Endothelial cell of umbilical vein (primary cell): ENCODE results near the gene ATN1. TPM values are rescaled to one million over a fixed set of nuclear protein-coding genes. Genes with fewer than 3 reads are reported as not detected.

Source experiments
- BruUV-seq: library from RNA; stranded (reverse); fragments of 400-500 nt; replicated peaks from 2 replicates; lab custom pipeline; 2021; lab: Mats Ljungman, UMichigan
- CTCF ChIA-PET: fragments of 300-600, 350-600 bp; sonication (Branson Sonifier 250); formaldehyde crosslinking; loops from one replicate; lab custom pipeline; 2021; ENCODE audit warnings: antibody characterized with exemption, inconsistent platforms; lab: Charles Lee
- POLR2A ChIA-PET: fragments of 300-600, 350-600 bp; sonication (Branson Sonifier 250); formaldehyde crosslinking; loops from one replicate; lab custom pipeline; 2021; ENCODE audit warnings: antibody characterized with exemption, inconsistent platforms; lab: Charles Lee
- DNase-seq: peaks from one replicate; pipeline ENCODE4 v3.0.0-alpha.2; 2011; ENCODE audit warnings: low read depth, low spot score
- FAIRE-seq: peaks from 2 replicates; lab custom pipeline; 2011; peaks lifted over from hg19 to GRCh38; lab: Jason Lieb, UNC
- H2AFZ ChIP-seq: 2 replicates; pipeline ENCODE4 v1.6.0; 2012; ENCODE audit warnings: low read depth, low read length, control low read depth, inconsistent platforms
- H3K27ac ChIP-seq: 2 replicates; pipeline ENCODE4 v1.5.1; 2011; ENCODE audit warnings: low read depth, mild to moderate bottlenecking, control low read depth, low read length, moderate library complexity; ENCODE audit not compliant: insufficient read depth
- H3K27me3 ChIP-seq, 2 experiments: 2 replicates each; pipeline versions ENCODE4 v1.6.0 to v1.6.1; 2011; ENCODE audit warnings: low read length in 2 of 2, mixed read lengths in 1 of 2; ENCODE audit not compliant: control insufficient read depth in 2 of 2, insufficient read depth in 2 of 2
- H3K36me3 ChIP-seq, 2 experiments: 2 replicates in 1 of 2; 3 replicates in 1 of 2; pipeline ENCODE4 v1.5.1; 2011; ENCODE audit warnings: low read length in 2 of 2, mild to moderate bottlenecking in 1 of 2, moderate library complexity in 1 of 2; ENCODE audit not compliant: control insufficient read depth in 2 of 2, insufficient read depth in 2 of 2; ENCODE audit errors: extremely low read depth in 1 of 2
- H3K4me1 ChIP-seq: 3 replicates; pipeline ENCODE4 v1.5.1; 2011; ENCODE audit warnings: mild to moderate bottlenecking, low read length; ENCODE audit not compliant: control insufficient read depth, insufficient read depth; ENCODE audit errors: extremely low read depth
- H3K4me2 ChIP-seq: 2 replicates; pipeline ENCODE4 v1.6.1; 2011; ENCODE audit warnings: low read length, control low read depth, mixed read lengths; ENCODE audit not compliant: insufficient read depth
- H3K4me3 ChIP-seq, 3 experiments: fragments of 200-600 bp in 1 of 3; sonication (generic), shearing (Covaris generic) in 1 of 3; replicated peaks in 1 of 3; 2 replicates each; pipeline ENCODE4 v1.5.1; 2011 to 2016; ENCODE audit warnings: control low read depth in 3 of 3, low read length in 3 of 3, mild to moderate bottlenecking in 2 of 3, inconsistent platforms in 1 of 3, low read depth in 1 of 3, moderate library complexity in 1 of 3; ENCODE audit not compliant: insufficient read depth in 1 of 3
- H3K79me2 ChIP-seq: 2 replicates; pipeline ENCODE4 v1.6.0; 2012; ENCODE audit warnings: low read length, inconsistent platforms; ENCODE audit not compliant: control insufficient read depth, insufficient read depth
- H3K9ac ChIP-seq: replicated peaks from 2 replicates; pipeline ENCODE3; 2011; ENCODE audit warnings: low read length, control low read depth; ENCODE audit not compliant: insufficient read depth; ENCODE audit errors: extremely low read depth
- H3K9me1 ChIP-seq: replicated peaks from 3 replicates; pipeline ENCODE4 v1.6.0; 2011; ENCODE audit warnings: mild to moderate bottlenecking, low read length; ENCODE audit not compliant: control insufficient read depth, insufficient read depth; ENCODE audit errors: extremely low read depth
- H3K9me3 ChIP-seq: replicated peaks from 2 replicates; pipeline ENCODE4 v1.5.1; 2012; ENCODE audit warnings: low read length, inconsistent platforms; ENCODE audit not compliant: control insufficient read depth, insufficient read depth
- H4K20me1 ChIP-seq: replicated peaks from 2 replicates; pipeline ENCODE3; 2011; ENCODE audit warnings: mild to moderate bottlenecking, low read length; ENCODE audit not compliant: control insufficient read depth, insufficient read depth; ENCODE audit errors: extremely low read depth
- CTCF ChIP-seq, 2 donors: IDR thresholded peaks; 1 replicate in 1 of 2; 2 replicates in 1 of 2; pipeline ENCODE4 v1.5.1; 2011; ENCODE audit warnings: low read length in 2 of 2, mild to moderate bottlenecking in 2 of 2, moderate library complexity in 2 of 2, control low read depth in 1 of 2, inconsistent platforms in 1 of 2, low read depth in 1 of 2; ENCODE audit not compliant: insufficient read depth in 1 of 2; ENCODE audit errors: extremely low read depth in 1 of 2
- EZH2 ChIP-seq: IDR thresholded peaks from 2 replicates; pipeline ENCODE4 v1.6.1; 2012; ENCODE audit warnings: borderline replicate concordance, low read depth, mild to moderate bottlenecking, moderate library complexity, low read length, inconsistent platforms; ENCODE audit not compliant: severe bottlenecking
- FOS ChIP-seq: IDR thresholded peaks from 2 replicates; pipeline ENCODE4 v1.6.1; 2011; ENCODE audit warnings: mild to moderate bottlenecking, low read length, moderate library complexity, borderline replicate concordance; ENCODE audit not compliant: insufficient read depth
- GATA2 ChIP-seq: IDR thresholded peaks from 2 replicates; pipeline ENCODE4 v1.7.0; 2011; ENCODE audit warnings: low read depth, mild to moderate bottlenecking, moderate library complexity, mixed read lengths, low read length; ENCODE audit not compliant: insufficient read length, insufficient read depth
- JUN ChIP-seq: IDR thresholded peaks from 2 replicates; pipeline ENCODE4 v1.6.1; 2011; ENCODE audit warnings: borderline replicate concordance, low read depth; ENCODE audit not compliant: insufficient read length, insufficient read depth
- MYC ChIP-seq: IDR thresholded peaks from one replicate; pipeline ENCODE4 v1.6.1; 2011; ENCODE audit warnings: mild to moderate bottlenecking, low read depth, low read length
- POLR2A ChIP-seq: IDR thresholded peaks from 2 replicates; pipeline ENCODE4 v1.6.1; 2012; ENCODE audit warnings: low read depth, mild to moderate bottlenecking, control low read depth, low read length
- POLR2AphosphoS5 ChIP-seq: IDR thresholded peaks from 2 replicates; pipeline ENCODE4 v1.6.1; 2012; ENCODE audit warnings: low read depth, mild to moderate bottlenecking, control low read depth, low read length, moderate library complexity; ENCODE audit not compliant: insufficient read depth
- dilution Hi-C: fragments of 300-500 bp; cut with MboI; formaldehyde crosslinking; loops from one replicate; pipeline ENCODE4 v1.15.0; 2019; ENCODE audit warnings: low sequenced_read_pairs; ENCODE audit not compliant: extremely low pct_ligation_motif_present
- intact Hi-C: fragments of 100-400 bp; cut with micrococcal nuclease; formaldehyde crosslinking; loops from one replicate; pipeline ENCODE4 v1.10.0; 2022
- polyA plus RNA-seq, 4 experiments: library from polyadenylated mRNA; depleted of rRNA in 3 of 4; stranded (reverse) in 3 of 4; unstranded in 1 of 4; fragments of >200 nt; gene quantifications; 2 replicates each; pipeline versions ENCODE4 v1.2.1 to v1.2.3, GENCODE V29; 2011 to 2012; ENCODE audit warnings: missing spikeins in 1 of 4
- total RNA-seq: library from RNA; stranded (reverse); gene quantifications from 2 replicates; pipeline ENCODE4 v1.2.3, GENCODE V29; 2021
- TF ChIP-seq, protein P1 (sequence below): IDR thresholded peaks from 2 replicates; pipeline ENCODE4 v1.6.1; 2011; ENCODE audit not compliant: insufficient read depth, insufficient read length

The ATN1 gene
- total and polyA plus RNA-seq, 2 donors (not counting 3 experiments of a cell fraction or from before 2014, with no cell fraction given): 46.4 to 117 TPM

DNA sequence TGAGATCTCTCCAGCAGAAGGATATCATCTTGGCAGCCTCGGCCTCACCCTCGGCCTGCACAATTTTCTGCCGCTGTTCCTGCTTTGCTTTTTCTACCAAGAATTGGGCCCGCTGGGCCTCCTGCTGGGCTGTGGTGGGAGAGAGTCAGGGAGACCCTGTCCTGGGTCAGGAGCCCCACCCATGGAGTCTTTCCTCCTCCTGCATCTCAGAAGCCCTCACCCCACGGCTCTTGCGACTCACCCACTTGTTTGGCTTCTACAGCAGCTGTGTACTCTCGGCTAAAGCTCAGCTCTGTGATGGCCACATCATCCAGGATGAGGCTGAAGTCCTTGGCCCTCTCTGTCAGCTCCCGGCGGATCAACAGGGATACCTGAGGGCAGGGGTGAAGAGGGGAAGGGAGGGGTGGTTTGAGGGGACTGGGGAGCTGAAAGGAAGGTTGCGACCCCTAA is 39.9 kb downstream of the ATN1 start:
- Histone ChIP-seq H3K9me1 (no peaks in the 10 kb centered on the region), H3K4me1 (peaks cover 16% of the 10 kb centered on the region), H4K20me1 (no peaks in the 10 kb centered on the region), H3K9ac (no peak overlapping the region), H3K36me3 (peaks cover 13 to 30% of the 10 kb centered on the region in 2 experiments), H3K27me3 (no peaks in the 10 kb centered on the region), H3K4me2 (no peak overlapping the region), H3K4me3 (no peak overlapping the region), H2AFZ (no peak overlapping the region), H3K79me2 (peaks cover 50% of the 10 kb centered on the region), H3K9me3 (no peaks in the 10 kb centered on the region), H3K27ac (no peak overlapping the region)
- TF ChIP-seq JUN: no peak
- TF ChIP-seq EZH2: no peak
- TF ChIP-seq CTCF (IDR thresholded peaks at IDR 0.05; ENCODE audit: extremely low read depth in 1 of 2, insufficient read depth in 1 of 2, low read depth in 1 of 2, low read length in 2 of 2): no peak
- TF ChIP-seq MYC: no peak
- TF ChIP-seq GATA2: no peak
- TF ChIP-seq POLR2AphosphoS5: no peak
- no peak for TF ChIP-seq POLR2A
- TF ChIP-seq FOS: no peak
- TF ChIP-seq, protein P1, sequence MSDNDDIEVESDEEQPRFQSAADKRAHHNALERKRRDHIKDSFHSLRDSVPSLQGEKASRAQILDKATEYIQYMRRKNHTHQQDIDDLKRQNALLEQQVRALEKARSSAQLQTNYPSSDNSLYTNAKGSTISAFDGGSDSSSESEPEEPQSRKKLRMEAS: no peak
- BruUV-seq: no TSS peak
- dilution Hi-C loops: no loop called here
- DNase-seq: no peak
- ChIA-PET CTCF (interaction anchor here (1.0 to 2.2 kb wide), 3 partner anchors 23 to 98 kb away, joined by 4 to 13 read pairs (median 6); partner anchors contain the start of genes C12orf57 and RNU7-1), POLR2A (interaction anchor here (0.6 kb wide), 1 partner anchor 58 kb away, joined by 3 read pairs; no protein-coding TSS in a partner anchor)
- intact Hi-C loops: no loop called here
- no peak for FAIRE-seq
